Endodermal cell (in vitro differentiated cells): ENCODE data around the gene IQGAP2. TPM values are rescaled to one million over a fixed set of nuclear protein-coding genes. Genes with fewer than 3 reads are reported as not detected.

Source experiments
- DNase-seq: peaks from one replicate; pipeline ENCODE4 v3.0.0-alpha.2; 2017
- H3K27ac ChIP-seq: 2 replicates; pipeline ENCODE4 v1.5.1; 2013; ENCODE audit warnings: mild to moderate bottlenecking, low read depth, low read length, moderate library complexity
- H3K27me3 ChIP-seq: 2 replicates; pipeline ENCODE4 v1.6.1; 2013; ENCODE audit warnings: mild to moderate bottlenecking, low read length, moderate library complexity; ENCODE audit not compliant: insufficient read depth, control insufficient read depth, poor library complexity, severe bottlenecking
- H3K36me3 ChIP-seq: 2 replicates; pipeline ENCODE4 v1.7.0; 2013; ENCODE audit warnings: mild to moderate bottlenecking, low read length, moderate library complexity; ENCODE audit not compliant: control insufficient read depth, insufficient read depth
- H3K4me1 ChIP-seq: one replicate; pipeline ENCODE4 v1.7.0; 2013; ENCODE audit warnings: low read length; ENCODE audit not compliant: control insufficient read depth, insufficient read depth
- H3K4me3 ChIP-seq: 2 replicates; pipeline ENCODE4 v1.5.1; 2013; ENCODE audit warnings: mild to moderate bottlenecking, low read length, moderate library complexity
- H3K9ac ChIP-seq: 2 replicates; pipeline ENCODE4 v1.6.1; 2013; ENCODE audit warnings: mild to moderate bottlenecking, low read length, moderate library complexity; ENCODE audit not compliant: poor library complexity, severe bottlenecking; ENCODE audit errors: extremely low read depth
- H3K9me3 ChIP-seq: 2 replicates; pipeline ENCODE4 v1.6.1; 2013; ENCODE audit warnings: mild to moderate bottlenecking, low read length, moderate library complexity; ENCODE audit not compliant: control insufficient read depth
- H3K27ac Mint-ChIP-seq: 2 replicates; pipeline ENCODE4 v1.8.0; 2020; ENCODE audit warnings: mixed read lengths
- H3K27me3 Mint-ChIP-seq: 2 replicates; pipeline ENCODE4 v1.8.0; 2021; ENCODE audit warnings: mild to moderate bottlenecking, mixed read lengths; ENCODE audit not compliant: insufficient read depth
- H3K36me3 Mint-ChIP-seq: 2 replicates; pipeline ENCODE4 v1.8.0; 2020; ENCODE audit warnings: low read depth, mixed read lengths
- H3K4me1 Mint-ChIP-seq: 2 replicates; pipeline ENCODE4 v1.8.0; 2020; ENCODE audit warnings: mixed read lengths
- H3K4me3 Mint-ChIP-seq: 2 replicates; pipeline ENCODE4 v1.8.0; 2020; ENCODE audit warnings: mild to moderate bottlenecking, moderate library complexity, mixed read lengths
- H3K9me3 Mint-ChIP-seq: 2 replicates; pipeline ENCODE4 v1.8.0; 2020; ENCODE audit warnings: mild to moderate bottlenecking, mixed read lengths
- CTCF ChIP-seq: fragments of 200-600 bp; sonication (generic); conservative IDR thresholded peaks from 2 replicates; pipeline ENCODE4 v1.5.0; 2021; ENCODE audit warnings: antibody characterized with exemption, mild to moderate bottlenecking
- WGBS, 2 experiments: methylation state at CpG; one replicate each; pipeline versions ENCODE4 v1.1.5 to v1.1.7; 2013; ENCODE audit warnings: missing lambda C conversion rate in 2 of 2, mixed read lengths in 1 of 2; ENCODE audit not compliant: insufficient coverage in 1 of 2, insufficient read length in 1 of 2; 5-methylcytosine and 5-hydroxymethylcytosine counted together
- total RNA-seq, 2 donors: library from RNA; stranded (reverse); fragmentation: NEBNext Ultra II Directional in 1 of 2; extraction: Animal tissue kit (Norgen Biotek cat#: 25700) in 1 of 2; gene quantifications; 2 replicates in 1 of 2; 3 replicates in 1 of 2; pipeline ENCODE4 v1.2.1, GENCODE V29; 2021

The IQGAP2 gene
- total RNA-seq, 2 donors from 2014 or later, result 8.3 to 19.4 TPM

GRCh38 chr5:76379855-76380254 lies 23.2 kb upstream of the IQGAP2 start:
- Mint-ChIP-seq H3K27ac (no peak overlapping the region), H3K36me3 (no peaks in the 10 kb centered on the region), H3K9me3 (no peaks in the 10 kb centered on the region), H3K4me1 (peaks cover 18% of the 10 kb centered on the region), H3K27me3 (peaks cover 11% of the 10 kb centered on the region), H3K4me3 (no peak overlapping the region)
- Histone ChIP-seq H3K4me1 (peaks cover 7% of the 10 kb centered on the region), H3K36me3 (no peaks in the 10 kb centered on the region), H3K27me3 (no peaks in the 10 kb centered on the region), H3K27ac (no peak overlapping the region), H3K9me3 (no peaks in the 10 kb centered on the region), H3K4me3 (no peak overlapping the region), H3K9ac (no peak overlapping the region)
- 79% methylated on average over 1 of the region's 1 CpG; no CpG with 5 or more reads in 1 of the 2 experiments for WGBS, 2 experiments
- DNase-seq, result no peak
- TF ChIP-seq CTCF, result no peak

GRCh38 chr5:76380346-76381066 lies 22.6 kb upstream of the IQGAP2 start:
- TF ChIP-seq CTCF, result no peak
- H3K9me3 ChIP-seq, result no peaks in the 10 kb centered on the region
- H3K9ac ChIP-seq, result no peak overlapping the region
- H3K4me3 ChIP-seq, result no peak overlapping the region
- Mint-ChIP-seq H3K4me1 (peaks cover 18% of the 10 kb centered on the region), H3K27me3 (peaks cover 11% of the 10 kb centered on the region), H3K36me3 (no peaks in the 10 kb centered on the region), H3K4me3 (no peak overlapping the region), H3K9me3 (no peaks in the 10 kb centered on the region), H3K27ac (no peak overlapping the region)
- 80 to 86% methylated on average over 2 to 5 of the region's 7 CpGs for whole genome bisulfite sequencing, 2 experiments
- no peaks in the 10 kb centered on the region for H3K36me3 ChIP-seq
- no peak for DNase-seq
- H3K27ac ChIP-seq, result no peak overlapping the region
- peaks cover 7% of the 10 kb centered on the region for H3K4me1 ChIP-seq
- no peaks in the 10 kb centered on the region for H3K27me3 ChIP-seq

- Mint-ChIP-seq H3K4me3 (no peak overlapping the region), H3K27ac (no peak overlapping the region), H3K9me3 (no peaks in the 10 kb centered on the region), H3K36me3 (no peaks in the 10 kb centered on the region), H3K27me3 (peaks cover 11% of the 10 kb centered on the region), H3K4me1 (peaks cover 18% of the 10 kb centered on the region)
- WGBS, 2 experiments, result 91 to 94% methylated on average over 2 to 3 of the region's 4 CpGs
- H3K4me1 ChIP-seq, result peaks cover 7% of the 10 kb centered on the region
- no peaks in the 10 kb centered on the region for H3K9me3 ChIP-seq
- no peak for DNase-seq
- H3K4me3 ChIP-seq, result no peak overlapping the region
- H3K9ac ChIP-seq, result no peak overlapping the region
- H3K36me3 ChIP-seq, result no peaks in the 10 kb centered on the region
- TF ChIP-seq CTCF, result no peak
- no peaks in the 10 kb centered on the region for H3K27me3 ChIP-seq
- H3K27ac ChIP-seq, result no peak overlapping the region
These were observed 19.8 kb upstream of the IQGAP2 start for GRCh38 chr5:76383126-76383832.
